WTC11 (cell line): ENCODE data around the gene TENT4B. TPM values are rescaled to one million over a fixed set of nuclear protein-coding genes. Genes with fewer than 3 reads are reported as not detected.

Experiments
- ATAC-seq: fragments of 200-7000 bp; cut with Tn5 transposase; 2 replicates; pipeline ENCODE4 v1.10.0; 2021; ENCODE audit warnings: mild to moderate bottlenecking, moderate library complexity
- CTCF ChIA-PET: fragments of 300-600 bp; sonication (Branson Sonifier 250); formaldehyde crosslinking; loops from one replicate; lab custom pipeline; 2021; ENCODE audit warnings: antibody characterized with exemption; lab: Charles Lee
- POLR2A ChIA-PET: fragments of 350-600 bp; sonication (Branson Sonifier 250); formaldehyde crosslinking; loops from one replicate; lab custom pipeline; 2021; ENCODE audit warnings: antibody characterized with exemption; lab: Charles Lee
- DNase-seq: peaks from one replicate; pipeline ENCODE4 v3.0.0; 2021; ENCODE audit warnings: low spot score
- H3K27ac Mint-ChIP-seq: 2 replicates; pipeline ENCODE4 v1.8.0; 2021; ENCODE audit warnings: mixed read lengths
- H3K27me3 Mint-ChIP-seq: 2 replicates; pipeline ENCODE4 v1.8.0; 2021; ENCODE audit warnings: low read depth, mild to moderate bottlenecking, moderate library complexity, mixed read lengths
- H3K36me3 Mint-ChIP-seq: 2 replicates; pipeline ENCODE4 v1.8.0; 2021; ENCODE audit warnings: mixed read lengths
- H3K4me1 Mint-ChIP-seq: 2 replicates; pipeline ENCODE4 v1.8.0; 2022; ENCODE audit warnings: mixed read lengths
- H3K4me3 Mint-ChIP-seq: 2 replicates; pipeline ENCODE4 v1.8.0; 2021; ENCODE audit warnings: mild to moderate bottlenecking, moderate library complexity, mixed read lengths
- H3K9me3 Mint-ChIP-seq: 2 replicates; pipeline ENCODE4 v1.8.0; 2021; ENCODE audit warnings: mixed read lengths
- ATF6 ChIP-seq: sonication (generic); formaldehyde crosslinking; IDR thresholded peaks from 2 replicates; pipeline ENCODE4 v1.8.1; 2023; ENCODE audit warnings: mild to moderate bottlenecking, missing genetic modification reagents
- ELF4 ChIP-seq: sonication (generic); formaldehyde crosslinking; IDR thresholded peaks from 2 replicates; pipeline ENCODE4 v1.8.1; 2022; ENCODE audit warnings: low read depth, mild to moderate bottlenecking, moderate library complexity, missing genetic modification reagents
- FOXJ3 ChIP-seq: sonication (generic); formaldehyde crosslinking; IDR thresholded peaks from 2 replicates; pipeline ENCODE4 v1.9.0; 2021; ENCODE audit warnings: missing genetic modification reagents, mild to moderate bottlenecking, borderline replicate concordance
- FOXK1 ChIP-seq: sonication (generic); formaldehyde crosslinking; IDR thresholded peaks from 2 replicates; pipeline ENCODE4 v1.8.0; 2022; ENCODE audit warnings: mild to moderate bottlenecking, moderate library complexity, missing genetic modification reagents
- GTF2I ChIP-seq: fragments of 250-450 bp; sonication (Bioruptor Pico); conservative IDR thresholded peaks from 2 replicates; pipeline ENCODE4 v1.4.0; 2021; ENCODE audit warnings: mild to moderate bottlenecking
- JUN ChIP-seq: sonication (generic); formaldehyde crosslinking; IDR thresholded peaks from 2 replicates; pipeline ENCODE4 v1.8.0; 2023; ENCODE audit warnings: mild to moderate bottlenecking, missing genetic modification reagents
- KAT7 ChIP-seq: sonication (generic); formaldehyde crosslinking; IDR thresholded peaks from 2 replicates; pipeline ENCODE4 v1.8.1; 2023; ENCODE audit warnings: missing genetic modification reagents, mild to moderate bottlenecking, borderline replicate concordance
- MAX ChIP-seq: sonication (generic); formaldehyde crosslinking; IDR thresholded peaks from 2 replicates; pipeline ENCODE4 v1.8.0; 2022; ENCODE audit warnings: mild to moderate bottlenecking, missing genetic modification reagents
- NFYB ChIP-seq: sonication (generic); formaldehyde crosslinking; conservative IDR thresholded peaks from 2 replicates; pipeline ENCODE4 v1.8.0; 2022; ENCODE audit warnings: low read depth, missing genetic modification reagents
- OVOL2 ChIP-seq: fragments of 250-450 bp; sonication (Bioruptor Pico); IDR thresholded peaks from 2 replicates; pipeline ENCODE4 v1.9.0; 2021; ENCODE audit warnings: mild to moderate bottlenecking, borderline replicate concordance
- PRRX2 ChIP-seq: fragments of 250-450 bp; sonication (Bioruptor Pico); IDR thresholded peaks from 2 replicates; pipeline ENCODE4 v1.8.0; 2021; ENCODE audit warnings: mild to moderate bottlenecking
- TP53 ChIP-seq: sonication (generic); formaldehyde crosslinking; IDR thresholded peaks from 2 replicates; pipeline ENCODE4 v1.8.1; 2023; ENCODE audit warnings: mild to moderate bottlenecking, missing genetic modification reagents
- USF2 ChIP-seq: sonication (generic); formaldehyde crosslinking; IDR thresholded peaks from 2 replicates; pipeline ENCODE4 v1.8.1; 2023; ENCODE audit warnings: mild to moderate bottlenecking, missing genetic modification reagents, moderate library complexity
- ZNF232 ChIP-seq: sonication (generic); formaldehyde crosslinking; IDR thresholded peaks from 2 replicates; pipeline ENCODE4 v1.8.0; 2022; ENCODE audit warnings: mild to moderate bottlenecking, missing genetic modification reagents
- ZNF263 ChIP-seq: sonication (generic); formaldehyde crosslinking; IDR thresholded peaks from 2 replicates; pipeline ENCODE4 v1.8.1; 2022; ENCODE audit warnings: low read depth, mild to moderate bottlenecking, moderate library complexity, missing genetic modification reagents
- ZNF396 ChIP-seq: fragments of 250-450 bp; sonication (Bioruptor Pico); IDR thresholded peaks from 2 replicates; pipeline ENCODE4 v1.8.0; 2021; ENCODE audit warnings: mild to moderate bottlenecking, moderate library complexity, borderline replicate concordance
- ZNF416 ChIP-seq: fragments of 250-450 bp; sonication (Bioruptor Pico); IDR thresholded peaks from 2 replicates; pipeline ENCODE4 v1.9.0; 2021; ENCODE audit warnings: mild to moderate bottlenecking, inconsistent platforms
- ZNF425 ChIP-seq: fragments of 250-450 bp; sonication (Bioruptor Pico); conservative IDR thresholded peaks from 2 replicates; pipeline ENCODE4 v1.9.0; 2021; ENCODE audit warnings: mild to moderate bottlenecking
- total RNA-seq: library from RNA; stranded (reverse); gene quantifications from 3 replicates; pipeline ENCODE4 v1.2.3, GENCODE V29; 2021
- TF ChIP-seq, protein P1 (sequence below): fragments of 250-450 bp; sonication (Bioruptor Pico); IDR thresholded peaks from 2 replicates; pipeline ENCODE4 v2.1.2; 2022; ENCODE audit warnings: mild to moderate bottlenecking, moderate library complexity
- TF ChIP-seq, protein P2 (sequence below): fragments of 200-600 bp; IDR thresholded peaks from 2 replicates; pipeline ENCODE4 v1.8.0; 2022; ENCODE audit warnings: antibody characterized with exemption
- TF ChIP-seq, protein P3 (sequence below): sonication (generic); formaldehyde crosslinking; conservative IDR thresholded peaks from 2 replicates; pipeline ENCODE4 v1.8.1; 2022; ENCODE audit warnings: mild to moderate bottlenecking, missing genetic modification reagents

Gene TENT4B
- total RNA-seq, 1 experiment from 2014 or later, result 14.3 TPM

- TF ChIP-seq GTF2I (CRISPR knock-in tag) (no peak), ZNF396 (CRISPR knock-in tag) (no peak), FOXJ3 (no peak), ELF4 (CRISPR knock-in tag) (no peak), FOXK1 (CRISPR knock-in tag) (no peak), OVOL2 (CRISPR knock-in tag) (no peak), NFYB (CRISPR knock-in tag) (no peak), KAT7 (no peak)
- TF ChIP-seq, protein P1, sequence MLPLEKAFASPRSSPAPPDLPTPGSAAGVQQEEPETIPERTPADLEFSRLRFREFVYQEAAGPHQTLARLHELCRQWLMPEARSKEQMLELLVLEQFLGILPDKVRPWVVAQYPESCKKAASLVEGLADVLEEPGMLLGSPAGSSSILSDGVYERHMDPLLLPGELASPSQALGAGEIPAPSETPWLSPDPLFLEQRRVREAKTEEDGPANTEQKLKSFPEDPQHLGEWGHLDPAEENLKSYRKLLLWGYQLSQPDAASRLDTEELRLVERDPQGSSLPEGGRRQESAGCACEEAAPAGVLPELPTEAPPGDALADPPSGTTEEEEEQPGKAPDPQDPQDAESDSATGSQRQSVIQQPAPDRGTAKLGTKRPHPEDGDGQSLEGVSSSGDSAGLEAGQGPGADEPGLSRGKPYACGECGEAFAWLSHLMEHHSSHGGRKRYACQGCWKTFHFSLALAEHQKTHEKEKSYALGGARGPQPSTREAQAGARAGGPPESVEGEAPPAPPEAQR, result no peak
Measured at GRCh38 chr16:50210266-50211038, 57.3 kb downstream of the TENT4B start.

DNA sequence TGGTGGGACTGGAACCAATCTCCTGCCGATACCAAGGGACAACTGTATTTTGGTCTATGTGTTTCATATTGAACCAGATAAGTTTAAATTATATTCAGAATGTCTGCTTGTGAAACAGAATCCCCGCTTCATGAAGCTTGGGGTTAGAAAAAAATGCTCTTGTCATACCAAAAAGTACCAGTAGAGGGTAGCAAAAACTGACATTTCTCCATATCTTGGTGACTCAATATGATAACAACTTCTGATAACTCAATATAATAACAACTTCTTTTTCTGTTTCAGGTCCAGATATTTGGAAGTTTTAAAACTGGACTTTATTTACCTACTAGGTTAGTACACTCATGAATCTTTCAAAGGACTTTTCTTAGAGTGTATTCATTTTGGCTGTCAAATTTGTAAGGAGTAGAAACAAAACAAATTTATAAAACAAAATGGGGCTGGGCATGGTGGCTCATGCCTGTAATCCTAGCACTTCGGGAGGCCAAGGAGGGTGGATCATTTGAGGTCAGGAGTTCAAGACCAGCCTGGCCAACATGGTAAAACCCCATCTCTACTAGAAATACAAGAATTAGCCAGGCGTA, 60.9 kb downstream of the TENT4B start:
- ChIA-PET POLR2A (no interaction called here), CTCF (interaction anchor here (0.6 to 1.5 kb wide), 22 partner anchors 9 to 451 kb away, joined by 3 to 9 read pairs (median 4); partner anchors contain the start of gene CNEP1R1)
- DNase-seq (no peak), ATAC-seq (no peak)
- no peaks in the 10 kb centered on the region for H3K9me3 Mint-ChIP-seq
- no peak overlapping the region for H3K27ac Mint-ChIP-seq
- peaks cover 18% of the 10 kb centered on the region for H3K4me1 Mint-ChIP-seq
- peaks cover 20% of the 10 kb centered on the region for H3K36me3 Mint-ChIP-seq
- H3K4me3 Mint-ChIP-seq, result no peak overlapping the region
- no peak for TF ChIP-seq TP53 (CRISPR knock-in tag)
- TF ChIP-seq, protein P2, sequence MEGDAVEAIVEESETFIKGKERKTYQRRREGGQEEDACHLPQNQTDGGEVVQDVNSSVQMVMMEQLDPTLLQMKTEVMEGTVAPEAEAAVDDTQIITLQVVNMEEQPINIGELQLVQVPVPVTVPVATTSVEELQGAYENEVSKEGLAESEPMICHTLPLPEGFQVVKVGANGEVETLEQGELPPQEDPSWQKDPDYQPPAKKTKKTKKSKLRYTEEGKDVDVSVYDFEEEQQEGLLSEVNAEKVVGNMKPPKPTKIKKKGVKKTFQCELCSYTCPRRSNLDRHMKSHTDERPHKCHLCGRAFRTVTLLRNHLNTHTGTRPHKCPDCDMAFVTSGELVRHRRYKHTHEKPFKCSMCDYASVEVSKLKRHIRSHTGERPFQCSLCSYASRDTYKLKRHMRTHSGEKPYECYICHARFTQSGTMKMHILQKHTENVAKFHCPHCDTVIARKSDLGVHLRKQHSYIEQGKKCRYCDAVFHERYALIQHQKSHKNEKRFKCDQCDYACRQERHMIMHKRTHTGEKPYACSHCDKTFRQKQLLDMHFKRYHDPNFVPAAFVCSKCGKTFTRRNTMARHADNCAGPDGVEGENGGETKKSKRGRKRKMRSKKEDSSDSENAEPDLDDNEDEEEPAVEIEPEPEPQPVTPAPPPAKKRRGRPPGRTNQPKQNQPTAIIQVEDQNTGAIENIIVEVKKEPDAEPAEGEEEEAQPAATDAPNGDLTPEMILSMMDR, result peak; percentile 77
- no peaks in the 10 kb centered on the region for H3K27me3 Mint-ChIP-seq

More at GRCh38 chr16:50210266-50211038, 57.3 kb downstream of the TENT4B start:
- Mint-ChIP-seq H3K4me1 (peaks cover 18% of the 10 kb centered on the region), H3K27me3 (no peaks in the 10 kb centered on the region), H3K9me3 (no peaks in the 10 kb centered on the region), H3K36me3 (peaks cover 11% of the 10 kb centered on the region), H3K27ac (peak overlapping the region; percentile 93), H3K4me3 (no peak overlapping the region)
- POLR2A ChIA-PET, result interaction anchor here (0.6 to 1.1 kb wide), 3 partner anchors 19 to 59 kb away, joined by 3 read pairs; no protein-coding TSS in a partner anchor
- CTCF ChIA-PET, result interaction anchor here (0.6 to 5.4 kb wide), 73 partner anchors 8 to 802 kb away, joined by 3 to 102 read pairs (median 5); partner anchors contain the start of genes ADCY7, BRD7, CNEP1R1 and HEATR3
- peak; percentile 95 for ATAC-seq
- DNase-seq, result peak; percentile 74

GRCh38 chr16:50215680-50216079, 62.6 kb downstream of the TENT4B start:
- Mint-ChIP-seq H3K4me1 (peaks cover 1% of the 10 kb centered on the region; the same call in 1 of the 2 replicates), H3K36me3 (peaks cover 20% of the 10 kb centered on the region), H3K27me3 (no peaks in the 10 kb centered on the region), H3K27ac (no peak overlapping the region), H3K4me3 (no peak overlapping the region), H3K9me3 (no peaks in the 10 kb centered on the region)
- ChIA-PET POLR2A (no interaction called here), CTCF (interaction anchor here (0.9 kb wide), 1 partner anchor 191 kb away, joined by 3 read pairs; no protein-coding TSS in a partner anchor)
- DNase-seq (no peak), ATAC-seq (no peak)
- TF ChIP-seq ZNF416 (CRISPR knock-in tag) (no peak), ATF6 (CRISPR knock-in tag) (no peak), ZNF232 (CRISPR knock-in tag) (no peak), JUN (CRISPR knock-in tag) (no peak), USF2 (CRISPR knock-in tag) (no peak), ZNF425 (CRISPR knock-in tag) (no peak), MAX (CRISPR knock-in tag) (no peak), ZNF263 (CRISPR knock-in tag) (no peak), PRRX2 (CRISPR knock-in tag) (no peak), ZNF396 (CRISPR knock-in tag) (no peak), NFYB (CRISPR knock-in tag) (no peak)
- TF ChIP-seq, protein P3, sequence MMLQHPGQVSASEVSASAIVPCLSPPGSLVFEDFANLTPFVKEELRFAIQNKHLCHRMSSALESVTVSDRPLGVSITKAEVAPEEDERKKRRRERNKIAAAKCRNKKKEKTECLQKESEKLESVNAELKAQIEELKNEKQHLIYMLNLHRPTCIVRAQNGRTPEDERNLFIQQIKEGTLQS (CRISPR knock-in tag), result no peak
